Left renal cortex interstitium (tissue), 4 donors: Measurements from ENCODE around the gene DYRK1A. TPM values are rescaled to one million over a fixed set of nuclear protein-coding genes. Genes with fewer than 3 reads are reported as not detected.
"Not testable (repeated sequence)": the region's sequence is repeated elsewhere in the genome, so short reads cannot be mapped to it uniquely, and the experiment has no call there.

Source experiments
- DNase-seq, 4 donors: peaks; one replicate each; pipeline ENCODE4 v3.0.0-alpha.2; 2013; ENCODE audit warnings: low read depth in 4 of 4, low spot score in 2 of 4, missing footprints in 1 of 4
- polyA plus RNA-seq, 4 donors: library from polyadenylated mRNA; unstranded; fragments of 120-200 nt; gene quantifications; one replicate each; pipeline ENCODE4 v1.2.1, GENCODE V29; 2013; ENCODE audit not compliant: insufficient read length in 4 of 4

The DYRK1A gene
- polyA plus RNA-seq, 4 donors: 58.9 to 69.4 (median 66.1) TPM

DNA sequence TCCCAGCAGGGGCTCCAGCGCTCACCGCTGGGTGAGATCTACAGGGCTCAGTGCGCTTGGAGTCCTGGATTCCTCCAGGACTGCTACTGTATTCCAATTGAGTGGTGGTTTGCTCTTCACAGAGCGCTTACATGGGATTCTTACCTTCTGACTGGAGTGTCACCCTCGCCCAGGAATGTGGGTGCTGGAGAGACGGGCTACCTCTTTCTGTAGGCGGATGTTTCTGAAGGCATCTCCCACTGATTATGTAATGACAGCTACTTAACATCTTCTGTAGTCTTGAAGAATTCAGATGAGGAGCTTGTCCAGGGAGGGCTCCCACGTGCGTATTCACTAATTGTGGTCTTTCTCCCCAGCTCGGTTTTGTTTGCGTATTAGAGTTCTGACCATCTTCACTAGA lies 154.2 kb downstream of the DYRK1A start:
- DNase-seq: no peak

- DNase-seq: no peak
Observed at GRCh38 chr21:37521658-37522057, 155.1 kb downstream of the DYRK1A start.

DNA sequence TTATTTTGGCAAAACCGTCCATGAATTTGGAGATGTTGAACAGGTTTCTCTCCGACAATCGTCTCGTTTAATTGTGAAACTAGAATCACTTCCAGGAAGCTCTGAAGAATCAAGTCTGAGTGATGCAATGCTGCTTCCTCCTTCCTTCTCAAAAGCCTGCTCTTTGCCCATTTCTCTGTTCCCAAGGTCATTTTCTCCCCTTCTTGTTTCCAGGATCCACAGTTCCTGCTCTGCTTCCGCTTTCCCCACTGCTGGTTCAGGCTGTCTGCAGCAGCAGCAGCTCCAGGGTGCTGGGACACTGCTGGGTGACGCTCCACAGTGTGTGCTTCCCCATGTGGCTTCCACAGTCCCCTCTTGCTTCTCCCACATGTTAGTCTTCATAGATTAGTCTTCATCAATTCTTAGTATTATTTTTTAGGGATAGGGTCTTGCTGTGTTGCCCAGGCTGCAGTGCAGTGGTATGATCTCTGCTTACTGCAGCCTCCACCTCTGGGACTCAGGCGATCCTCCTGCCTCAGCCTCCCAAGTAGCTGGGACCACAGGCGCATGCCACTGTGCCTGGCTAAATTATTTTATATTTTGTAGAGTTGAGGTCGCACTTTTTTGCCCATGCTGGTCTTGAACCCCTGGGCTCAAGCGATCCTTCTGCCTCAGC lies 156.2 kb downstream of the DYRK1A start:
- no peak for DNase-seq

- not testable (repeated sequence) for DNase-seq
Observed at GRCh38 chr21:37524944-37525343, 158.4 kb downstream of the DYRK1A start.

DNA sequence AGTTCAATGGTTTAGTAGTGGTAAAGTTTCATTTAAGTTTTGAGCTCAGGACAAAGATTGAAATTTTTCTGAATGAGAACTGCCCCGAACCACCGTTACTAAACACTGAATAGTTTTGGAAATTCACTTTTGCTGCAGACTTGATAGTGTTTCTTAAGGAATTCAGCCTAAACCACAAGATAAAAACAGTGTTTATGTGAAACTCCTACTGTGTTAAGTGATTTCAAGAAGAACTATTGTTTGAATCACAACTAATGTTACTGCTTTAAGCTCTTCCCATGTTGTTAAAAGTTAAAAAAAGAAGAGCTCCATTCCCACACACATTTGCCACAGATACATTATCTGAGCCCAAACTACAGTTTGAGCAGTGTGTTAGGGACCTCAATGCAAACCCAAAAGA lies 159.2 kb downstream of the DYRK1A start:
- DNase-seq: no peak

- DNase-seq: no peak
Observed at GRCh38 chr21:37527103-37527502, 160.5 kb downstream of the DYRK1A start.

- no peak for DNase-seq
Observed at GRCh38 chr21:37527716-37528115, 161.1 kb downstream of the DYRK1A start.

DNA sequence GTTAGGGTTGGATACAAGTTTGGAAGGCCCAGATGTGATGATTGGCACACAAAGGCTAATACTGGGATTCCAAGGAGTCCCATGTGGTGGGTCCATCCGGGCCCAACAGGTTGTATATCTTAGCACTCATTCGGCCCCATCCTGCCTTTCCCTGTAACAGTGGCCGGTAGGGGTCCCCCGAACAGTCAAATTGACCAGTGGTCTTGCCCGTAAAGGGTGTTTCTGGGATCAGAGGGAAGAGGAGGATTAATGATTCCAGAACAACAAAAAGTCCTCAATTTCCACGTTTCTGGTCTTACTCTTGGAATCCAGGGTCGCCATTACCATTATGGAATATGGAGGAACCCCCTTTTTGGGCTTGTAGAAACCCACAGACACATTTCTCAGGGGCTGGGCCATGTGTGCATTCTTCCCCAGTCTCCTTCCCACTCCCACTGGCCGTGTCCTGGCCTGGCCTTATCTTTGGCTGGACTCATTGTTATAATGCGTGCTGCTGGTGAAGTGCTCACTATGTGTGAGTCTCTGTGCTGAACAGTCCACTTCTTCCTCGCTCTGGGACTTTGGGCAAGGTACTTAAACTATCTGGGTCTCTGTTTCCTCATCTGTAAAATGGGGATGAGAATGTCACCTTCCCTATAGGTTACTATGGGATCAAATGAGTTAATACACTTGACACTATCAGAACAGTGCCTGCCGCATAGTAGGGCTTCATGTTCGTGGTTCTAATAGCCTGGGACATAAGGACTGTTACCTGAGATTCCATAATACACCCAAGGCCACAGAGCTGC lies 161.8 kb downstream of the DYRK1A start:
- no peak for DNase-seq

DNA sequence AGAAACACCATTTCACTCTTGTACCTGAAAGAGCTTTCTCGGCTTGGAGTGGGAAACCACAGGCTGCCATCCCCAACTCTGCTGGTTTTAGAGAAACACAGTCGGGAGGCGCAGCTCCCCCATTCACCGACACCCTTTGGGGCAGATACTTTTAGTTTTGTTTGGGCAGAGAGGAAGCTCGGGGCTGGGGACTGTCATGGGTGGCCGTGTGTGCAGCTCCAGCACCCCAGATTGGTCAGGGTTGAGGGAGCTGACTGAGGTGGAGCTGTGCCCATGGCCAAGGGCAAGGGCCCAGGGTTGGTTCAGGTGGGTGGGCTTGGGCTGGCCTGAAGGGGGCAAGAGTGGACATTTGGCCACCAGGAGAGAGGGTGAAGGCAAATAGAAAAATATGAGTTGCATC lies 163.1 kb downstream of the DYRK1A start:
- DNase-seq: no peak

DNA sequence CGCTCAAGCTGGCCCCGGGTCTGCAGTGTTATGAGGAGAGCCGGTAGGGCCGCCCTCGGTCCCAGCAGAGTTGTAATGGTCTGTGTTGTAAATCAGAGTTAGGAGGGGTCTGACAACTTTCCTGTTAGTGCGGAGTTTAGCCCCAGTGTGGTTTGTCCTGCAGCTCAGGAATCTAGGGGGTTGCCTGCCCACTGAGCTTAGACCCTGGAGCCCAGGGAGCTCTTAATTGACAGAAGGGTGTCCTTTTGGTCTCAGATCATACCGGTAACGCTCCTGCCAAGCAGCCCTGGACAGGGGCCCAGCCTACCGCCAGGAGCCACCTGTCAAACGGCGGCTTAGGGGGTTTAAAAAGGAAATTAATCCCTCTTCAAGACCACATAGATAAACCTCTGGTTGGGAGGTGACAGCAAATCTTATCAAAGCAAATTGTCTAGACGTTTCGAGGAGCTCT lies 164.4 kb downstream of the DYRK1A start:
- no peak for DNase-seq

DNA sequence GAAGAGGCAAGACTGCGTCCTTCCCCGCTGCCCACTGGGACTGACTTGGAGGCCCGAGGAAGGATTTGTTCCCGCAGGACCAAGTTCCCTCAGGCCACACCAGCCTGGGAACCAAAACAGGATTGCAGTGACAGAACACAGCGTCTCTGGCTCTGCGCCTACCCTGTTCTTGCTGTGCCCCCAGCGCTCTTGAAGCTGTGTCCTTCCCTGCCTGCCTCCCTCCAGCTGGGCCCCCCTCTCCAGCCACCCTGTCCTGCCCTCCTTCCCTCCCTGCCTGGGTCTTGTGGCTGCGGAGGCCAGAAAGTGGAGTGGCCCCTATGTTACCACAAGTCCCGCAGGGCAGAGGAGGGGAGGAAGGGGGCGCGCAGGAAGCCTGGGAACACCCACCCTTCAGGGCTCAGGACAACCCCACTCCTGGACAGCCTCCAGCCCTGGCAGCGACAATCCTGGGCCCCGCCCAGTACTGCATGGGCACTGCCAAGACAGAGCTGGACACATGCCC lies 164.9 kb downstream of the DYRK1A start:
- no peak for DNase-seq

GRCh38 chr21:37532868-37533780 lies 166.6 kb downstream of the DYRK1A start:
- no peak for DNase-seq

DNA sequence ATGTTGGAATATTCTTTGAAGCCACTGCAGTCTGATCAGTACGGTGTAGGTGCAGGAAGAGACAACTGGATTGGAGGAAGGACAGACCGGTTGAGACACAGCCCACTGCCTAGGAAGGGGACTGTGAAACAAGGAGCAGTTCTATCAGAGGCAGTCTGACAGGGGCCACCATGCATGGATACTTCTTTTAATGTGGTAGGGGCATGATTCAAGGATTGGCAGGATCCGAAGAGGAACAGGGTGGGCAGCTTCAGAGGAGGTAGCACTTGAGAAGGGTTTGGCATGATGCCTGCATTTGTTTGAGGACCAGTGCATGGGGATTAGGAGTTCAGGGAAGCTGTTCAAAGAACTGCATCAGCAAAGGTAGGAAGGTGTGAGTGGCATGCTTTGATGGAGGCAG lies 167.9 kb downstream of the DYRK1A start:
- DNase-seq: no peak

- no peak for DNase-seq
Observed at GRCh38 chr21:37535130-37535529, 168.6 kb downstream of the DYRK1A start.

DNA sequence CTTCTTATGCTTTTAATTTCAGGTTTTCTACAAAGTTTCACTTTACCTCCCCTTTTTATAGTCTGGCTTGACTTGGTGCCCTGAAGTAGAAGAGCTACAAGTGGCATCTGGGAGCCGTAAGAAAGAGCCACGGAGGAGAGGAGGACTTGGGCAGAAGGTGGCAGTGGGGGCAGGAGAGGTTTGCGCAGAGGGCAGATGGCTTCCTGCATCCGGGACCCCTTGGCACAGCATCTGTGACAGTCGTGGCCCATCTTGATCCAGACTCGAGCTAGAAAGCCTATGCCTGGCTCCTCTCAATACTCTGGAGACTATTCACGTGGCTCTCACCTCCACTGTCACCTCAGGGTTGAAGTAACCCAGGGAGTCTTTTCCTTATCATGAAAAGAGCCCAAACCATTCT lies 169.1 kb downstream of the DYRK1A start:
- DNase-seq: no peak

DNA sequence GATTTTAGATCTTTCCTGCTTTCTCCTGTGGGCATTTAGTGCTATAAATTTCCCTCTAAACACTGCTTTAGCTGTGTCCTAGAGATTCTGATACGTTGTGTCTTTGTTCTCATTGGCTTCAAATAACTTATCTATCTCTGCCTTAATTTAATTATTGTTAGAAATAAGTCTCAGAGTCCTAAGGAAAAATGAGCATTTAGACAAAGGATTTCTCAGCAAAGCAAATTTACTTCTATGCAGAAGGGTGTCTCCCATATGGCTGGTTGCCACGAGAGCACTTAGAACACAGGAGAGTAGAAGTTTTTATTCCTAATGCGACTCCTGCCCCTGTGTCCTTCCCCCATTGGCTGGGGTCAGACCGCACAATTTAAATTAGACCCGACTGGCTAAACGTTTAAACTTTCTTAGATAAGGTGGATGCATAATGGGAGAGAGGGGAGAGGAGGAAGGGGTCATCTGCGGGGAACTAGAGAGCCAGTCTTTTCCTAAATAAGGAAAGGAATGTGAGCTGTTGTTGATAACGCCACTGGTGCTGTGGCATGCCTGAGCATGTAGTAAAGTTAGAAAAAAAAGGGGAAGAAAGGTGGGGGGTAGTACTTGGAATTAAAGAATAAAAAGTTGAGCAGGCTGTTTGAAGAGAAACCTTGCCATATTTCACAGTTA lies 170.2 kb downstream of the DYRK1A start:
- no peak for DNase-seq

DNA sequence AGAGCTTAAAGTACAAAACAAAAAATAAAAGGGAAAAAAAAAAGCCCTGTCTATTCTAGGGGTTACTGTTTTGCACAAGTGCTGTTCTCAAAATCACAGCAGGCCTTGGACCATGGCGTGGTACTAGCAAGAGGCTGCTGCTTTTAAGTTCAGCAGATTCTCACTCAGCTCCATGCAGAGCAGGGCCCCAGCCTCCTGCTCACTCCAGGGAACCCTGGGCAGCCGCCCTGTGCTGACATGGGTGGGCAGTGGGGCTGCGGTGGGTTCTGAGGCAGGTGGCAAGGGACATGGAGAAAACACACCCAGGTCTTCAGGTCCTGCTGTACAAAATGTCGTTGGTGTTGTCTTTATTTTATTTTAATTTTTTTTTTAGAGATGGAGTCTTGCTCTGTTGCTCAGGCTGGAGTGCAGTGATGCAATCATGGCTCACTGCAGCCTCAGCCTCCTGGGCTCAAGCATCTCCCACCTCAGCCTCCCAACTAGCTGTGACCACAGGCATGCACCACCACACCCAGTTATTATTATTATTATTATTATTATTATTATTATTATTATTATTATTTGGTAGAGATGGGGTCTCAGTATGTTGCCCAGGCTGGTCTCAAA lies 170.9 kb downstream of the DYRK1A start:
- no peak for DNase-seq

DNA sequence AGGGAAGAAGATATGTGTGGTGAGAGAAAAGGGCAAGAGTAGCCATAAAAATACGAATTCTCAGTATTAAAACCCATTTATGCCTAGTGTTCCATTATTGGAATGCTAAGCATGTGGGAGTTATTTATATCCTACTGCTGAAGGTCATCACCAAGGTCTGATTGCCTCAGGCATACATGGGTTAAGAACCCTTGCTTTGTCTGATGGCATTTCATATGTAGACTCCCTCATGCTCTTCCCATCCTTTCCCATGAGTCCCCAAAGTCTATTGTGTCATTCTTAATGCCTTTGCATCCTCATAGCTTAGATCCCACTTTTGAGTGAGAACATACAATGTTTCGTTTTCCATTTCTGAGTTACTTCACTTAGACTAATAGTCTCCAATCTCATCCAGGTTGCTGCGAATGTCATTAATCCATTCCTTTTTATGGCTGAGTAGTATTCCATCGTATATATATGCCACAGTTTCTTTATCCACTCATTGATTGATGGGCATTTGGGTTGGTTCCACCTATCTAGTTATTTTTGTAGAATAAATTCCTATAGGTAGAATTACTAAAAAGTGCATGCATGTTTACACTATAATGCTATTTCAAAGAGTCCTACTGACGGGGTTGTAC lies 172.5 kb downstream of the DYRK1A start:
- no peak for DNase-seq

DNA sequence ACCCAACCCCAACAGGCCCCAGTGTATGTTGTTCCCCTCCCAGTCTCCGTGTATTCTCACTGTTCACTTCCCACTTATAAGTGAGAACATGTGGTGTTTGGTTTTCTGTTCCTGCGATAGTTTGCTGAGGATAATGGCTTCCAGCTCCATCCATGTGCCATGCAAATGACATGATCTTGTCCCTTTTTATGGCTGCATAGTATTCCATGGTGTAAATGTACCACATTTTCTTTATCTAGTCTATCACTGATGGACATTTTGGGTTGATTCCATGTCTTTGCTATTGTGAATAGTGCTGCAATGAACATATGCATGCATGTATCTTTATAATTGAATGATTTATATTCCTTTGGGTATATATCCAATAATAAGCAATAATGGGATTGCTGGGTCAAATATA lies 174.6 kb downstream of the DYRK1A start:
- not testable (repeated sequence) for DNase-seq

GRCh38 chr21:37542512-37542911 lies 175.9 kb downstream of the DYRK1A start:
- no peak for DNase-seq
